IPS-15b (cell line): ENCODE data around the gene FOXQ1.

ENCODE experiments used
- H3K27me3 ChIP-seq: one replicate; pipeline ENCODE4 v1.6.1; 2013; ENCODE audit warnings: low read length; ENCODE audit not compliant: control insufficient read depth, insufficient read depth
- H3K36me3 ChIP-seq: one replicate; pipeline ENCODE4 v1.6.1; 2013; ENCODE audit warnings: low read length; ENCODE audit not compliant: control insufficient read depth, insufficient read depth
- H3K4me1 ChIP-seq: one replicate; pipeline ENCODE4 v1.6.1; 2013; ENCODE audit warnings: mild to moderate bottlenecking, low read length; ENCODE audit not compliant: control insufficient read depth, insufficient read depth
- H3K4me3 ChIP-seq: one replicate; pipeline ENCODE4 v1.5.1; 2013; ENCODE audit warnings: low read depth, low read length
- H3K9ac ChIP-seq: one replicate; pipeline ENCODE4 v1.6.1; 2013; ENCODE audit warnings: low read depth, mild to moderate bottlenecking, low read length
- H3K9me3 ChIP-seq: one replicate; pipeline ENCODE4 v1.6.1; 2013; ENCODE audit warnings: mild to moderate bottlenecking, low read length; ENCODE audit not compliant: control insufficient read depth, insufficient read depth

Gene FOXQ1

GRCh38 chr6:1278061-1278720, 33.7 kb upstream of the FOXQ1 start:
- no peaks in the 10 kb centered on the region for H3K9me3 ChIP-seq
- no peaks in the 10 kb centered on the region for H3K4me1 ChIP-seq
- no peaks in the 10 kb centered on the region for H3K27me3 ChIP-seq
- H3K4me3 ChIP-seq, result no peak overlapping the region
- H3K9ac ChIP-seq, result no peak overlapping the region
- H3K36me3 ChIP-seq, result no peaks in the 10 kb centered on the region

GRCh38 chr6:1279065-1279464, 32.8 kb upstream of the FOXQ1 start:
- H3K9ac ChIP-seq, result no peak overlapping the region
- no peak overlapping the region for H3K4me3 ChIP-seq
- no peaks in the 10 kb centered on the region for H3K27me3 ChIP-seq
- no peaks in the 10 kb centered on the region for H3K36me3 ChIP-seq
- H3K4me1 ChIP-seq, result no peaks in the 10 kb centered on the region
- no peaks in the 10 kb centered on the region for H3K9me3 ChIP-seq

GRCh38 chr6:1280666-1281300, 31.1 kb upstream of the FOXQ1 start:
- H3K9me3 ChIP-seq, result no peaks in the 10 kb centered on the region
- H3K4me1 ChIP-seq, result no peaks in the 10 kb centered on the region
- H3K4me3 ChIP-seq, result no peak overlapping the region
- H3K9ac ChIP-seq, result no peak overlapping the region
- H3K27me3 ChIP-seq, result no peaks in the 10 kb centered on the region
- H3K36me3 ChIP-seq, result no peaks in the 10 kb centered on the region

GRCh38 chr6:1281746-1282145, 30.2 kb upstream of the FOXQ1 start:
- Histone ChIP-seq H3K36me3 (no peaks in the 10 kb centered on the region), H3K9me3 (no peaks in the 10 kb centered on the region), H3K27me3 (no peaks in the 10 kb centered on the region), H3K9ac (no peak overlapping the region), H3K4me3 (no peak overlapping the region), H3K4me1 (no peaks in the 10 kb centered on the region)

GRCh38 chr6:1283501-1283900, 28.4 kb upstream of the FOXQ1 start:
- Histone ChIP-seq H3K4me3 (no peak overlapping the region), H3K9ac (no peak overlapping the region), H3K36me3 (no peaks in the 10 kb centered on the region), H3K4me1 (no peaks in the 10 kb centered on the region), H3K27me3 (no peaks in the 10 kb centered on the region), H3K9me3 (no peaks in the 10 kb centered on the region)

- no peak overlapping the region for H3K4me3 ChIP-seq
These were observed 26.3 kb upstream of the FOXQ1 start for GRCh38 chr6:1285556-1285955.

GRCh38 chr6:1285956-1286355, 25.9 kb upstream of the FOXQ1 start:
- H3K9me3 ChIP-seq, result no peaks in the 10 kb centered on the region
- H3K4me1 ChIP-seq, result no peaks in the 10 kb centered on the region
- no peaks in the 10 kb centered on the region for H3K27me3 ChIP-seq
- no peak overlapping the region for H3K9ac ChIP-seq
- H3K4me3 ChIP-seq, result no peak overlapping the region
- H3K36me3 ChIP-seq, result no peaks in the 10 kb centered on the region

More at GRCh38 chr6:1285556-1285955, 26.3 kb upstream of the FOXQ1 start:
- Histone ChIP-seq H3K27me3 (no peaks in the 10 kb centered on the region), H3K9ac (no peak overlapping the region), H3K4me1 (no peaks in the 10 kb centered on the region), H3K36me3 (no peaks in the 10 kb centered on the region), H3K9me3 (no peaks in the 10 kb centered on the region)

- no peaks in the 10 kb centered on the region for H3K36me3 ChIP-seq
- no peak overlapping the region for H3K9ac ChIP-seq
- H3K4me1 ChIP-seq, result no peaks in the 10 kb centered on the region
- no peaks in the 10 kb centered on the region for H3K27me3 ChIP-seq
- H3K9me3 ChIP-seq, result no peaks in the 10 kb centered on the region
- no peak overlapping the region for H3K4me3 ChIP-seq
These were observed 24.8 kb upstream of the FOXQ1 start for GRCh38 chr6:1287103-1287591.

GRCh38 chr6:1290086-1290485, 21.8 kb upstream of the FOXQ1 start:
- Histone ChIP-seq H3K4me1 (no peaks in the 10 kb centered on the region), H3K27me3 (no peaks in the 10 kb centered on the region), H3K36me3 (no peaks in the 10 kb centered on the region), H3K4me3 (no peak overlapping the region), H3K9ac (no peak overlapping the region), H3K9me3 (no peaks in the 10 kb centered on the region)

- H3K9me3 ChIP-seq, result no peaks in the 10 kb centered on the region
- no peak overlapping the region for H3K9ac ChIP-seq
- no peaks in the 10 kb centered on the region for H3K27me3 ChIP-seq
- no peaks in the 10 kb centered on the region for H3K4me1 ChIP-seq
- no peak overlapping the region for H3K4me3 ChIP-seq
- H3K36me3 ChIP-seq, result no peaks in the 10 kb centered on the region
These were observed 21.1 kb upstream of the FOXQ1 start for GRCh38 chr6:1290805-1291204.

GRCh38 chr6:1291381-1291780, 20.5 kb upstream of the FOXQ1 start:
- Histone ChIP-seq H3K9ac (no peak overlapping the region), H3K4me1 (no peaks in the 10 kb centered on the region), H3K27me3 (no peaks in the 10 kb centered on the region)

GRCh38 chr6:1295420-1295819, 16.5 kb upstream of the FOXQ1 start:
- no peaks in the 10 kb centered on the region for H3K36me3 ChIP-seq
- H3K9me3 ChIP-seq, result no peaks in the 10 kb centered on the region
- H3K27me3 ChIP-seq, result peaks cover 3% of the 10 kb centered on the region
- no peak overlapping the region for H3K4me3 ChIP-seq
- no peaks in the 10 kb centered on the region for H3K4me1 ChIP-seq
- no peak overlapping the region for H3K9ac ChIP-seq

More at GRCh38 chr6:1291381-1291780, 20.5 kb upstream of the FOXQ1 start:
- H3K4me3 ChIP-seq, result no peak overlapping the region
- H3K36me3 ChIP-seq, result no peaks in the 10 kb centered on the region
- no peaks in the 10 kb centered on the region for H3K9me3 ChIP-seq
